T-helper 1 cell treated with Interleukin-12 subunit alpha and Interleukin-12 subunit beta and Interleukin-4 antibody, amounts not matched to agents 30 ng/mL and 1 ng/mL, for 36 hours (primary cell): Measurements from ENCODE around the gene ANKRD42. TPM values are rescaled to one million over a fixed set of nuclear protein-coding genes. Genes with fewer than 3 reads are reported as not detected.

Source experiments
- intact Hi-C: fragments of 100-400 bp; cut with micrococcal nuclease; formaldehyde crosslinking; loops from one replicate; pipeline ENCODE4 v1.15.1; 2024
- total RNA-seq: library from RNA; stranded (reverse); gene quantifications from 2 replicates; pipeline ENCODE4 v1.2.3, GENCODE V29; 2022

The ANKRD42 gene
- total RNA-seq = 1.3 and 1.8 TPM in 2 replicates

GRCh38 chr11:83193315-83194280 lies at the start of gene ANKRD42:
ANKRD42 (plus strand) TSS chr11:83193712; CDS start chr11:83194671, 959 bp downstream.
- intact Hi-C loops = loop anchor here (1.0 to 2.0 kb wide), 11 partner anchors 8 to 292 kb away; partner anchors contain the start of genes CCDC90B, DDIAS, PCF11 and RAB30

- intact Hi-C loops = no loop called here
Observed at GRCh38 chr11:83147895-83148294, 45.6 kb upstream of the ANKRD42 start.

GRCh38 chr11:83150450-83150849 lies 43.1 kb upstream of the ANKRD42 start:
- intact Hi-C loops = no loop called here

- intact Hi-C loops = no loop called here
Observed at GRCh38 chr11:83151274-83151977, 42.1 kb upstream of the ANKRD42 start.

- intact Hi-C loops = no loop called here
Observed at GRCh38 chr11:83152264-83152663, 41.2 kb upstream of the ANKRD42 start.

GRCh38 chr11:83153764-83154163 lies 39.7 kb upstream of the ANKRD42 start:
- intact Hi-C loops = loop anchor here (1.0 kb wide), 1 partner anchor 146 kb away; no protein-coding TSS in a partner anchor

- intact Hi-C loops = loop anchor here (1.0 to 2.0 kb wide), 11 partner anchors 39 to 1287 kb away; partner anchors contain the start of genes CCDC90B, DDIAS and RAB30
Observed at GRCh38 chr11:83156144-83156995, 37.1 kb upstream of the ANKRD42 start.

GRCh38 chr11:83156996-83157593 lies 36.4 kb upstream of the ANKRD42 start, which contains the start of gene PCF11:
PCF11 (plus strand) TSS chr11:83157131; CDS start chr11:83157440, 309 bp downstream.
- intact Hi-C loops = loop anchor here (1.0 to 2.0 kb wide), 12 partner anchors 36 to 1288 kb away; partner anchors contain the start of genes ANKRD42, CCDC90B, DDIAS and RAB30

GRCh38 chr11:83157594-83158356 lies 35.7 kb upstream of the ANKRD42 start:
- intact Hi-C loops = loop anchor here (1.0 to 2.0 kb wide), 2 partner anchors 36 to 95 kb away; partner anchors contain the start of gene ANKRD42

- intact Hi-C loops = no loop called here
Observed at GRCh38 chr11:83158357-83158786, 35.1 kb upstream of the ANKRD42 start.

- intact Hi-C loops = no loop called here
Observed at GRCh38 chr11:83158965-83159901, 34.3 kb upstream of the ANKRD42 start.

GRCh38 chr11:83159902-83160865 lies 33.3 kb upstream of the ANKRD42 start:
- intact Hi-C loops = no loop called here

GRCh38 chr11:83161610-83162199 lies 31.8 kb upstream of the ANKRD42 start:
- intact Hi-C loops = loop anchor here (1.0 to 2.0 kb wide), 5 partner anchors 10 to 124 kb away; partner anchors contain the start of genes ANKRD42 and RAB30

GRCh38 chr11:83162377-83162776 lies 31.1 kb upstream of the ANKRD42 start:
- intact Hi-C loops = loop anchor here (1.0 to 2.0 kb wide), 5 partner anchors 9 to 123 kb away; partner anchors contain the start of genes ANKRD42 and RAB30

- intact Hi-C loops = no loop called here
Observed at GRCh38 chr11:83166193-83166866, 27.2 kb upstream of the ANKRD42 start.

- intact Hi-C loops = no loop called here
Observed at GRCh38 chr11:83168756-83169155, 24.8 kb upstream of the ANKRD42 start.
